ENCODE data around the gene POU3F1.

Gene POU3F1

GRCh38 chr1:38009841-38010180 is 36.8 kb downstream of the POU3F1 start:
- Histone ChIP-seq H3K9ac (ENCODE audit: low read length) (no peak overlapping the region), H3K9me3 (ENCODE audit: low read length) (no peaks in the 10 kb centered on the region), H3F3A (ENCODE audit: insufficient read depth, low read length) (no peaks in the 10 kb centered on the region), H2AFZ (ENCODE audit: low read length) (no peak overlapping the region), H3K36me3 (ENCODE audit: insufficient read depth, low read length) (peaks cover 4% of the 10 kb centered on the region; the same call in 1 of the 2 replicates), H3K9me2 (ENCODE audit: low read depth, low read length) (no peaks in the 10 kb centered on the region), H3K79me2 (ENCODE audit: insufficient read depth, low read length) (peaks cover 19% of the 10 kb centered on the region), H3K4me1 (ENCODE audit: insufficient read depth, low read length, severe bottlenecking) (peaks cover 17% of the 10 kb centered on the region), H3K4me3 (ENCODE audit: low read depth, low read length, poor library complexity, severe bottlenecking) (no peak overlapping the region), H3K4me2 (ENCODE audit: low read length) (no peak overlapping the region), H4K20me1 (ENCODE audit: insufficient read depth, low read length) (no peaks in the 10 kb centered on the region), H3K27ac (ENCODE audit: low read depth, low read length, poor library complexity, severe bottlenecking) (no peak overlapping the region), H3K27me3 (ENCODE audit: insufficient read depth, low read length) (no peaks in the 10 kb centered on the region)
- no peak for TF ChIP-seq EZH2 (IDR thresholded peaks at IDR 0.05; ENCODE audit: borderline replicate concordance, low read length)
- TF ChIP-seq, protein P1, sequence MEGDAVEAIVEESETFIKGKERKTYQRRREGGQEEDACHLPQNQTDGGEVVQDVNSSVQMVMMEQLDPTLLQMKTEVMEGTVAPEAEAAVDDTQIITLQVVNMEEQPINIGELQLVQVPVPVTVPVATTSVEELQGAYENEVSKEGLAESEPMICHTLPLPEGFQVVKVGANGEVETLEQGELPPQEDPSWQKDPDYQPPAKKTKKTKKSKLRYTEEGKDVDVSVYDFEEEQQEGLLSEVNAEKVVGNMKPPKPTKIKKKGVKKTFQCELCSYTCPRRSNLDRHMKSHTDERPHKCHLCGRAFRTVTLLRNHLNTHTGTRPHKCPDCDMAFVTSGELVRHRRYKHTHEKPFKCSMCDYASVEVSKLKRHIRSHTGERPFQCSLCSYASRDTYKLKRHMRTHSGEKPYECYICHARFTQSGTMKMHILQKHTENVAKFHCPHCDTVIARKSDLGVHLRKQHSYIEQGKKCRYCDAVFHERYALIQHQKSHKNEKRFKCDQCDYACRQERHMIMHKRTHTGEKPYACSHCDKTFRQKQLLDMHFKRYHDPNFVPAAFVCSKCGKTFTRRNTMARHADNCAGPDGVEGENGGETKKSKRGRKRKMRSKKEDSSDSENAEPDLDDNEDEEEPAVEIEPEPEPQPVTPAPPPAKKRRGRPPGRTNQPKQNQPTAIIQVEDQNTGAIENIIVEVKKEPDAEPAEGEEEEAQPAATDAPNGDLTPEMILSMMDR (IDR thresholded peaks at IDR 0.05; ENCODE audit: low read length), result no peak

- no peaks in the 10 kb centered on the region for H3F3A ChIP-seq (ENCODE audit: insufficient read depth, low read length)
- no peak overlapping the region for H3K4me3 ChIP-seq (ENCODE audit: low read depth, low read length, poor library complexity, severe bottlenecking)
- peaks cover 18% of the 10 kb centered on the region for H3K4me1 ChIP-seq (ENCODE audit: insufficient read depth, low read length, severe bottlenecking)
- no peaks in the 10 kb centered on the region for H3K27me3 ChIP-seq (ENCODE audit: insufficient read depth, low read length)
- TF ChIP-seq, protein P1 (IDR thresholded peaks at IDR 0.05; ENCODE audit: low read length), result no peak
- TF ChIP-seq EZH2 (IDR thresholded peaks at IDR 0.05; ENCODE audit: borderline replicate concordance, low read length), result no peak
- no peaks in the 10 kb centered on the region for H4K20me1 ChIP-seq (ENCODE audit: insufficient read depth, low read length)
- H3K27ac ChIP-seq (ENCODE audit: low read depth, low read length, poor library complexity, severe bottlenecking), result no peak overlapping the region
- H2AFZ ChIP-seq (ENCODE audit: low read length), result no peak overlapping the region
- H3K9me3 ChIP-seq (ENCODE audit: low read length), result no peaks in the 10 kb centered on the region
- no peak overlapping the region for H3K9ac ChIP-seq (ENCODE audit: low read length)
- no peaks in the 10 kb centered on the region for H3K9me2 ChIP-seq (ENCODE audit: low read depth, low read length)
- H3K79me2 ChIP-seq (ENCODE audit: insufficient read depth, low read length), result peaks cover 14% of the 10 kb centered on the region
- peaks cover 4% of the 10 kb centered on the region; the same call in 1 of the 2 replicates for H3K36me3 ChIP-seq (ENCODE audit: insufficient read depth, low read length)
- no peak overlapping the region for H3K4me2 ChIP-seq (ENCODE audit: low read length)
These were observed 37.3 kb downstream of the POU3F1 start for GRCh38 chr1:38009088-38009840.

GRCh38 chr1:38006008-38006828 is 40.4 kb downstream of the POU3F1 start:
- no peak overlapping the region for H3K9ac ChIP-seq (ENCODE audit: low read length)
- no peaks in the 10 kb centered on the region for H3K79me2 ChIP-seq (ENCODE audit: insufficient read depth, low read length)
- TF ChIP-seq, protein P1 (IDR thresholded peaks at IDR 0.05; ENCODE audit: low read length), result no peak
- no peak overlapping the region for H3K27ac ChIP-seq (ENCODE audit: low read depth, low read length, poor library complexity, severe bottlenecking)
- no peak overlapping the region for H2AFZ ChIP-seq (ENCODE audit: low read length)
- H3K4me2 ChIP-seq (ENCODE audit: low read length), result peak overlapping the region; percentile 50; the same call in 1 of the 2 replicates
- peaks cover 7% of the 10 kb centered on the region for H3K4me1 ChIP-seq (ENCODE audit: insufficient read depth, low read length, severe bottlenecking)
- H3K4me3 ChIP-seq (ENCODE audit: low read depth, low read length, poor library complexity, severe bottlenecking), result peak overlapping the region; percentile 33
- H3K36me3 ChIP-seq (ENCODE audit: insufficient read depth, low read length), result no peaks in the 10 kb centered on the region
- H3F3A ChIP-seq (ENCODE audit: insufficient read depth, low read length), result no peaks in the 10 kb centered on the region
- H4K20me1 ChIP-seq (ENCODE audit: insufficient read depth, low read length), result no peaks in the 10 kb centered on the region
- no peaks in the 10 kb centered on the region for H3K9me3 ChIP-seq (ENCODE audit: low read length)
- no peaks in the 10 kb centered on the region for H3K9me2 ChIP-seq (ENCODE audit: low read depth, low read length)
- no peaks in the 10 kb centered on the region for H3K27me3 ChIP-seq (ENCODE audit: insufficient read depth, low read length)
